ENCODE results near the gene SERPINA9.
"Not testable (repeated sequence)": the region's sequence is repeated elsewhere in the genome, so short reads cannot be mapped to it uniquely, and the experiment has no call there.

The SERPINA9 gene, protein sequence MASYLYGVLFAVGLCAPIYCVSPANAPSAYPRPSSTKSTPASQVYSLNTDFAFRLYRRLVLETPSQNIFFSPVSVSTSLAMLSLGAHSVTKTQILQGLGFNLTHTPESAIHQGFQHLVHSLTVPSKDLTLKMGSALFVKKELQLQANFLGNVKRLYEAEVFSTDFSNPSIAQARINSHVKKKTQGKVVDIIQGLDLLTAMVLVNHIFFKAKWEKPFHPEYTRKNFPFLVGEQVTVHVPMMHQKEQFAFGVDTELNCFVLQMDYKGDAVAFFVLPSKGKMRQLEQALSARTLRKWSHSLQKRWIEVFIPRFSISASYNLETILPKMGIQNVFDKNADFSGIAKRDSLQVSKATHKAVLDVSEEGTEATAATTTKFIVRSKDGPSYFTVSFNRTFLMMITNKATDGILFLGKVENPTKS

DNA sequence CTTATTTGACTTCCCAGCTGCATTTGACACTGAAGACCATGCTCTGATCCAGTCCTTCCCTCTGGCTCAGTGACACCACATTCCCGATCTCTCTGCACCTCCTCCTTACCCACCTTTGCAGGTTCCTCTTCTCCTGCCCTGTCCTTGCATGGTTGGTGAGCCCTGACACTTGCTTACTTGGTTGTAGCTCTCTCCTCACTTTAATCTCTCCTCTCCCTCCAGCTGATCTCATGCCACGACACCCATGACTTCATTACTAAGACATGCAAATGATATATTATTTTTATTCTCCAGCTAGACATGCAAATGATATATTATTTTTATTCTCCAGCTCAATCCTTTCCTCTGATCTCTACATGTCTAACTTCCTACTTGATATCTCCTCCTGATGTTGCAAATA is at the start of gene SERPINA9:
Gene SERPINA9 (minus strand): TSS at position 175 of the 400 bp plus-strand sequence. CDS start 6,357 bp downstream, outside the sequence.
- DNase-seq, result no peak

DNA sequence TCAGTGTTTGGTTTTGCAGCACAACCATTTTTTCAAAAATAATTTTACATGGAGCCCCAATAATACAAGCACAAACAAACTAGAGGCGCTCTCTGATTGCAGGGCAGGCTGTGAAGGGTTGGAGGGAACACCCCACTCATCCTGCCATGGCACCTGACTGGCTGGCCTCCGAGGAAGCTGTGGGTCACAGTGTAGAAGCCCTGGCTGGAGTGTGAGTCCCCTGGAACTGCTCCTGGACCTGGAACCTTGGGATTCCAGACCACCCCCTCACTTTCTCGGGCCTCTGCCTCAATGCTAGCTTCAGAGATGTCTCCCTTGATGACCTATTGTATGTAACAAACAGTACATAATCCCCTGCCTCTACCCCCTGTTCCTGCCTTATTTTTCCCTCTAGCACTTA is 48.1 kb upstream of the SERPINA9 start:
- no peak for DNase-seq

DNA sequence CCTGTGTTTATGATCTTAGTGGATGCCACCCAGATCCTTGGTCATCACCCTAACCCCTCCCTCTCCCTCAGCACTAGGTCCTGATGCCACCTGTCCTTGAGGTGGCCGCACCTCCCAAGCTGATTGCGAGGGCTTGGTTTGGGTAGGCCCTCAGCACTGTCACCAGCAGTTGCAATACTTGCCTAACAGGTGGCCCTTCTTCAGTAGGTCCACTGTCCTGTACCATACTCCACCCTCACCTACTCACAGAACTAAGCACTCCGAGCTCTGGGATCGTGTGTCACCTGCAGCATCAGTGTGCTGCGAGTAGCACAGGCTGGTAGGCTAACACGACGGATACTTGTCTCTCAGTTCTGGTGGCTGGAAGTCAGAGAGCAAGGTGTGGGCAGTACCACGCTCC is 47.3 kb upstream of the SERPINA9 start:
- DNase-seq, result no peak

DNA sequence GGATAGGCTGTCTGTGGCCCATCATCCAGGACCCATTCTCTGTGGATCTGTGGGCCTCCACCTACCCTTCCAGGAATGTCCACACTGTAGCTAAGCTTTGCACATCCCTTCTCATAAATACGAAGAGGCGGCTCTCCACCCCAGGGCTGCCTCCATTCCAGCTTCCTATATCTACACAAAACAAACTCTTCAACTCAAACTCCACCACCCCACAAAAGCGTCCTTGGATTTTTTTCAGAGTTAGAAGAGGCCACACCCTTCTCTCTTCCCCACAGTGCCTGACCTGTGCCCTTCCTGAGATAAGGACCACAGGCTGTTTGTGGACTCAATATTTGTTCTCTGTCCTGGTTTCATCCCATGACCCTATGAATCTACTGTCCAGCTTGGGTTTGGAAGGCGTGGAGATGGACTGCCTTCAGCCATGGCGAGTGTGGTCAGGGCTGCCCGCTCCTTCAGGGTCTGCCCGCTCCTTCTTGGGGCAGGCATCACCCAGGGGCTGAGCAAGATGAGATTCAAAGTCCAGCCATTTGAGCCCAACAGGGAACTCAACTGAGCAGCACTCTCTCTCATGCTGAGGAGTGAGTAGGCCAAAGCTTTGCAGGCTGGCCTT is 46.2 kb upstream of the SERPINA9 start:
- no peak for DNase-seq

DNA sequence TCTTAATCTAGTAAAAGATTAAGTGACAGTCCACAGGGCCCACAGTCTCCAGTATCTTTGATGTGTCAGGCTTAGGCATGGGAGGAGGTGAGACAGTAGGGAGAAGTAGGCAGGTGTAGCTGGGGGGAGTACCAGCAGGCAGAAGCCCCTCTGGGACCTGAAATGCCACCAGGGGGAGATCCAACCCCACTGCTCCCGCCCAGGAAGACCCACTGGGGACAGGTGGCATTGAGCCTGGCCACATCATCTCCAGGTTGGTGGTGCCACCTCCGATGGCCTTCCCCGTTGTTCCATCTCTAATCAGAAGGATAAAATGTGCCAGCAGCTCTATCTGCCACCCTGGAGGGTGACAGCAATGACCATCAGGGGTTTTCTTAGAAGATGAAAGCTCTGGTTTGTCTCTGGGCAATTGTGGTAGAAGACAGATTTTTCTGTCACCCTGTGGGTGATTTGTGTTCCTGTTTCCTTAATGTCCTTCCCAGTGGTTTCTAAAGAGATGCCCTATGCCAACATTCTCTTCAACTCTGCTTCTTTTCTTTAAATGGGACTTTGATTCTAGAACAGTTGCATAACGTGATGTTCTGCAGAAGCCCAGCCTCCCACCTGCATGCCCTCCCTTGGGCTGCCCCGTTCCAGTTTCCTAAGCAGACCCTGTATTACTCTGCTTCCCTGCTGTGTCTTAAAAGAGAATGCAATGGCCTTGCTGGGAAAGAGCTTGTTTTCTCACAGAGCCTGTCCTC is 45.5 kb upstream of the SERPINA9 start:
- DNase-seq, result no peak

DNA sequence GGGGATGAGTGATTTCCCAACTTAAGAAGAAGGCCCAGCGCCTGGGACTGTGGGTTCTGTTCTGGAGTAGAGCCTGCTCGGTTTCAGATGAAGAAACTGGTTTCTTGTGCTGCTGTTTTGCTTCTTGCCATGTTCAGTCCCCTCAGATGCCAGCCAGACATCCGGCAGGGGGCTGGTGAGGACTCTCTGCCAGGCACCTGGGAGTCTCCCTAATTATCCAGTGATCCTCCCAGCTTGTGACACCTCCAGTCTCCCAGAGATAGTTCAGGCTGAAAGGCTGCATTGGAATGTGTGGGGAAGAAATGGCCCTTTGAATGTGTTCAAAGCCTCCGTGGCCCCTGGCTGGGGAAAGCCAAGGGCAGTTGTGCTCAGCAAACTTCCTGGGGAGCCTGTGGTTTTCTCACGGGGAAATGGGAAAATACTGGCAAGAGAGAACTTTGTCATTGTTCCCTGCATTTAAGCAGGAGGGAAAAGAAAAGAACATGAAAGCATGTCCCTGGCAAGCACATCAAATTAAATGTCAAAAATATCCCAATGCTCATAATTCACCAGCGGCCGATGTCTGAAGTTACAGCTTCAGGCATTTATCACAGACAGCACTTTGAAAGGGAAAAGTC is 41.8 kb upstream of the SERPINA9 start:
- no peak for DNase-seq

DNA sequence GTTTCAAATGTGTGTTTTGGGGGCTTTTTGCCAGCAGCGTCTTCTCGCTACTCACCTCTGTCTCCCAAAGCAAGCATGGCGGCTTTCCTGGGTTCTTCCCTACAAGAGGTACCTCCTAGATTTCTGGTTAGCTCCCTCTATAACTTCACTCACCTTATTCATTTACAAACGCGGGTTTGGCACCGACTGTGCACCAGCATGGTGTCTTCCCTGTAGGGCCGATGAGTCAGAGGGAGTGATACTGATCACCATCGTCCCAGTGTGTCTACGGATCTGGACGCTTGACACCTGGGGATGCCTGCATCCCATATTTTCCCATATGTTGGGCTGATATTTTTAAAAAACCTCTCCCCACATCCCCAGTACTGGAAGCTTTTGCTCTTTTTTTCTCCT is 41.2 kb upstream of the SERPINA9 start:
- DNase-seq, result no peak

DNA sequence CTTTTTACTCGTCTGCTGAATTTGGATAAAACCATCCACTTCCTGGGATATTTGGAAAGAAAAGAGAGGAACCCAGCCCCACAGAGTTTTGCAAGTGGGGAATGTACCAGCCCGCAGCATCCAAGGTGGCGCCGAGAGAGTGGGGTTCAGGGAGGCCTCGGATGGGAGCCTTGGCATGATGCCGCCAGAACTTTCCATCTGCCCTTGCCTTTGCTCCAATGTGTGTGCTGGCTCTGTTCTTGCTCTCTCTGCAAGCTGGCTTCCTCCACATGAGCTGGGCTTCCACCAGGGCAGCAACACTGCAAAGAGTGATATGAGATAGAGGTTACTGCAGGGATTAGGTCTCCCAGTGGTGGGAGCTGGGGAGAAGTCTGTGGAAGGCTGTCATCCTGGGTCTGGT is 39.9 kb upstream of the SERPINA9 start:
- DNase-seq, result no peak

DNA sequence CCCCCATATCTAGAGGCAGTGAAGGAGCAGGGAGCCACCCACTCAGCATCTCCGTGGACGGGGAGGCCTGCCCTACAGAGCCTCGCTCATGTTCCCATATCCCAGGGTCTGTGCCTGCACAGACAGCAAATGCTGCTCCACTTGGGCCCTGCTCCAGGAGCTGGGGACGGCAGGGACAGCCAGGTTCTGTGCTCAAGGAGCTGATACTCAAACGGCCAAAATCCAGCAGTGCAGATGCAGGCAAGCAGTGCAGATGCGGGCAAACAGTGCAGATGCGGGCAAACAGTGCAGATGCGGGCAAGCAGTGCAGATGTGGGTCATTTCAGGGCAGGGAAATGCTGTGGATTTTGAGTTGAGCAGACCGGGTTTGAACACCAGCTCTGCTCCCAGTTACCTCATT is 39.4 kb upstream of the SERPINA9 start:
- no peak for DNase-seq

DNA sequence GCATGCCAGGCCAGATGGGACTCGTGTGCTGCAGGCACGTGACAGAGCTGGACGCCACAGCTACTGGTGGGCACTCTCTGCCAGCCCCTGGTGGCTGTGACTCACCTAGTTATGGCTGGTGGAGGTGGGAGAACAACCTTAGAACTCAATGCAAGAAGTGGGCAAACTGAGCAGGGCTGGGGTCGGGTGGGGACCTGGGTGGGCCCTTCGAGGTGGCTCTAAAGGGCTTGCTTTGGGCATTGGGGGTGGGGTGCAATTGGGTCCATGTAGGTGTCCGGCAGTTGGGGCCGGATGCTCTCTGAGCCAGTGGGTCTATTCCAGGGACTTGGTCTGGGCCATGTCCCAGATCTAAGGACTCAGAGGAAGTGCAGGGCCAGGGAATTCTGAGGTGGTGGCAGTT is 38.4 kb upstream of the SERPINA9 start:
- DNase-seq, result no peak

DNA sequence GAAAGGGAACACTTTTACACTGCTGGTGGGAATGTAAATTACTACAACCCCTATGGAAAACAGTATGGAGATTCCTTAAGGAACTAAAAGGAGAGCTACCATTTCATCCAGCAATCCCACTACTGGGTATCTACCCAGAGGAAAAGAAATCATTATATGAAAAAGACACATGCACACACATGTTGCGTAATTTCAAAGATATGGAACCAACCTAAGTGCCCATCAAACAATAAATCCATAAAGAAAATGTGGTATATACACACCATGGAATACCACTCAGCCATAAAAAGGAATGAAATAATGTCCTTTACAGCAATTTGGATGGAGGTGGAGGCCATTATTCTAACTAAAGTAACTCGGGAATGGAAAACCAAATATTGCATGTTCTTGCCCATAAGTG is 34.5 kb upstream of the SERPINA9 start:
- DNase-seq, result not testable (repeated sequence)

DNA sequence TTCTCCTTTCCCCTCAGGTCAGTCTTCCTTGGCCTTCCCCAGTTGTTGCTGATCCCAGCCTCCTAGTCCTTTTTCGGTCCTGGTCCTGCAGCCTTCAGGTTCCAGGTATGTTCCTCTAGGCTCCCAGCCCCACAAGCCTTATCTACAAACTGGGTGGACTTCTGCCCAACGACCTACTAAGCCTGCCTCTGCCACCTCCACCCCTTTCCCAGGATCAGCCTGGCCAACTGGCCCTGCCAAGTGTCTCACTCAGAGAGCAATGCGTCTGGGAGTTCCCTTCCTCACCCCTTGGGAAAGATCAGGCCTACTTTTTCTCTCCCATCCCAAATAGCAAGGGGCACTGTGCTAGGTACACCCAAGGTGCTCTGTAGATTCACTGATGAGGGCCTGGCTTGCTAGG is 33.4 kb upstream of the SERPINA9 start, which contains the start of gene SERPINA12:
Gene SERPINA12 (minus strand): TSS at position 114 of the 400 bp plus-strand sequence. CDS start 11,072 bp downstream, outside the sequence.
- no peak for DNase-seq

DNA sequence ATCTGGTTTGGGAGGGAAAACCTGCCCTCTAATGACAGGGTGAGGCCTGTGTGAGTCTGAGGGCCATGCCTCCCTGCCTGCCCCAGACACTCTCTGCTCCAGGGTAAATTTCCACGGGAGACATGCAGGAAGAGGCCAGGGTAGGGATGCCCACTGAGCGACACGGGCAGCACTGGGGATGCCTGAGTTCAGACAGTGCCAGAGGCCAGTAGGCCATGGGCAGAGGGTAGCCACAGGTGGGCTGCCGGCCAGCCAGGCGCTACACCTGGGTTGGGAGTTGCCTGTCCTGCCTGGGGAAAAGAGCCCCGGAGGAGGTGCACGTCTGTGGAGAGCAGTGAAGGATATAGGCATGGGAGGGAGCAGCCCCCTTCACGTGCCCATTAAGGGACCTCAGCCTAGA is 29.6 kb upstream of the SERPINA9 start:
- no peak for DNase-seq

DNA sequence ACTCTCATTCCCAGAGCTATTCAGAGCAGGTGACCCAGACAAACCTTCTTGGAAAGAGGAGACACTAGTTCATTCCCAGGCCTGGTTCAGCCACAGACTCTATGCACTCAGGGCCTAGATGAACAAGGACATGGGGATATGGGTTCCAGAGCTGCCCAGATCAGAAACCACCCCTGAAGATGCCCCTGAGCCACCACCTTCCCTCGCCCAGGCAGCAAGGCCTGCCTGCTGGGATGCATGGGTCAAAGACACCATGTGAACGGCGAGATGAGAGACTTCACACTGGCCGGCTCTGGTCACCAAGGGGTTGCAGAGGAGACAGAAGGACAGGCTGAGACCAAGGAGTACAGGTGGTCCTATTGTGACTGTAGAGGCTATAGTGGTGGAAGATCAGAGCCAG is 29.2 kb upstream of the SERPINA9 start:
- DNase-seq, result no peak

DNA sequence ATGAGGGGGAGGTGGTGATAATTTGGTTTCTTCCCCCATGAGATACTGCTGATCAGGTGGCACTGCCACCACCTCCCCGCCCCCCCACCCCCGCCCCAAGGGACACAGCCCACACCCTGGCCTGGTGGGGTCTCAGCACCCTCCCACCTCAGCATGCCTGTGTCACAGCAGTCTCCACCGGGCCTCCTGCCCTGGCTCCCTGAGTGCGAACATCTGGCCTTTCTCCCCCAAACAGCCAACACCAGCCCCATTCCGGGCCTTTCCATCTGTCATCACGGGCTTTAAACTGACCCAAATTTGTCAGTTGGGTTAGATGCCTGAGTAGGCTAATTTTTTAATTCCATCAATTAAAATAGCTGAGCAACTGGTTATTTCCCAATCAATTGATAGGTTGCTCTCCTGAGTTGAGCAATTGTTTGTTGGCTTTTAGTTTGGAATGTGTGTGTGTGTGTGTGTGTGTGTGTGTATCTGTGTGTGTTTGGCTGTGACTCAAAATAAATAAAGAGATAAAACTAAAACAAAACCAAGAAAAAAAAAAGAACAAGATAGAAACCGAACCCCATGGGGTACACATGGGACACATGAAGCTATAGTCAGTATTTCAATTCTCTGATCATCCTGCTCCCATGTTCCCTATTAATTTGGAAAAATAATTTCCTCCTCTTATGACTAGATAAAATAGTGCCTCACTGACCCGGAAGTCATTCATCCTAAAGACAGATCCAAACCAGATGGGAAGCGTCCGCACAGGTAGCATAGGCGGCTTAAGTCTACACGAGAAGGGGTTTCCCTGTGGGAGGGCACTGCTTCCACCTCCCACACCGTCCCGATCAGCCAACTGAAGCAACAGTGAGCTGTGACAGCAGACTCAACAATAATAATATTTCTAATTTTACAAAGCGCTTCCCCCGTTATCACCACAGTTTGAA is 25.9 kb upstream of the SERPINA9 start:
- no peak for DNase-seq

DNA sequence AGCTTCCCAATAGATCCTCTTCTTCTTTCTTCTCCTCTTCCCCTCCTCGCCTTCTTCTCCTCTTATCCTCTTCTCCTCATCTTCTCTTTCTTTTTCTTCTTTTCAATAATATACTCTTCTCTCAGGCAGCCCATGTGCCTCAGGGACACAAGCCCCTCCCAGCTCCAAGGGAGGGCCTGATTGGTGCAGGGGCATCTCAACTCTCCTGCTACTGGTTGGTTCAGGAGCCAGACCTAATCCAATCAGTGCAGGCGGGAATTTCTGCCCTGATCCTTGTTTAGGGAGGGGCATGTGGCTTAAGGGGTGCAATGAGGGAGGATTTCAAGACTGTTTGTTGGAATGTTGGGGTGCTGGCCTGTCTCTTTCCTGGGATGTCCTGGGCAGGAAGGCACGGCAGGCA is 24.3 kb upstream of the SERPINA9 start:
- DNase-seq, result no peak

DNA sequence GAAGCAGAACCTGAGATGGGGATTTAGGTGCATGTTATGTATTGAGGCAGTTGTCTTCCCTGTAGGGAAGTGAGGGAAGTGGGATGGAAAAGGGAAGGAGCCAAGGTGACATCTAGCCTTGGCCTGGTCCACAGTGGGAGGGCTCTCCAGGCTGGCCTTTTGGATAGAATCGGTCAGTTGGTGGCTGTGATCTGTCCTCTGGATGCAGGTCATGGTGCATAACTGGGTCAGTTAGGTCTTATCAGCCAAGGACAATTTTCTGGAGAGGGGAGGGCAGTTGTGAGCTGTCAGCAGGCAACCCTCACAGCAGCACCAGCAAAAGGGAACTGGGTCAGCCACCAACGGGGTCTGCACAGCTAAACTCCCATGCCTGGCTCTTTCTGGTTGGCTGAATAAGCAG is 23.7 kb upstream of the SERPINA9 start:
- DNase-seq, result no peak

DNA sequence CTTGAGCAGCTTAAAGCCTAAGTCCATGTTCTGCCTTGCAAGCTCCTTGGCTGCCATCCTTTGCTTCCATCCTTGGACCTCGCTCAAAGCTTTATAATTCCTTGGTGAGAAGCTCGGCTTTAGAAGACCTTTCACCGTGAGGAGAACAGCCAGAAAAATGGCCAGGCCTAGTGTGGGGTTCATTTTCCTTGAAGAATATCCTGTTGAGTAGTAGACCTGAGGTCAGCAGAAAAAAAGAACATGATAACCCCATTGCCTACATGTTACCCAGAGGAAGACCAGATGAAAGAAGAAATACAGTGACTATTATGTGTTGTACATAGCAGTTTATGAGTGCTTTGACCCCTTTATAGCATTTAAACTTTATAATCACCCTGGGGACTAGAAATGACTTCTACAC is 22.2 kb upstream of the SERPINA9 start:
- no peak for DNase-seq

DNA sequence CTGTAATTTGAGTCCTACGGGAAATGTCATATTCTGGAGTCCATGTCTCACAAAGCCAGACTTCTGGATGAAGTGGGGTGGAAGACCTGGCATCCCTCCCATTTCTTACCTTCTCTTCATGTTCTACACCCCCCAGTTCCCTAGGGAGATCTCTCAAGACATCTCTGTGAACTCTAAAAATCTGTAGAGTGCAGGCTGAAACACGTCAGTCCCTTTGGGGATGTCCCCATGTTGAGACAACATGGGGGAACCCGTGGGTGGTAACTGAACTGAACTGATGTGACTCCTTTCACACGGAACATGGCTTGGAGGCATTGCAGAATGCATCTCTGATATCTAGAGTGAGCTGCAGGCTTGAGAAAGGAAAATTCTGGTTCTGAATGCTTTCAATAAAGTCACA is 18.1 kb upstream of the SERPINA9 start:
- DNase-seq, result no peak

DNA sequence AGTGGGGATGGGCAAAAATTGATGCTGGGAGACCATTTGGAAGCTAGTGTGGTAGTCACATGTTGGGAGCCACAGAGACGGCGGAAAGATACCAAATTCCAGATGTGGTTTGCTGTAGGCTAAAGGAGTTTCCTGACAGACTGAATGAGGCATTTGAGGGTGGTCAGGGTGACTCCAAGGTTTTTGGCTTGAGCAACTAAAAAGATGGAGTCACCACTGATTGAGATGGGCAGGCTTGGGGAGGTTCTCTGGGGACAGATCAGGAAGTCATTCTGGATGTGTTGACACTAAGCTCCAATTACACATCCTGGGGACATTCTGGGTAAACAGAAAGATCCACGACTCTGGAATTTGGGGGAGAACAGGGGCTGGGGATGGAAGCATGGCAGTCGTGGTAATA is 15.5 kb upstream of the SERPINA9 start:
- DNase-seq, result no peak

DNA sequence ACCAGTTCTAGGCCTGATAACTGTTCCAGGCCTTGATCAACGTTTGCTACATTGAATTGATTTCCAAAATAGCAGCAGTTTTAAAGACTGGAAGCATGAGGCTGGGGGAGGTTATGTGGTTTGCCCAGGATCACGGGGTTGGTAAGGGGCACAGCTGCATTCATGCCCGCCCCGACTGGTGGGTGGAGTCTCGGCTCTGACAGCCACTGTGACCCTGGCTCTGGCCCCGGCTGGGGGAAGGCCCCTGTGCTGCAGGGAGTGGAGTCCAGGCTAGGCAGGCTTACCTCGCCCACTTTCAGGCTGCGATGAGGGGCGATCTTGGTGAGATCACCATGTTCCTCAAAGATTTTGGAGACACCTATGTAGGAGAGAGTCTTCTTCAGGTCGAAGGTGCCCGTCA is 13.3 kb upstream of the SERPINA9 start:
- no peak for DNase-seq

DNA sequence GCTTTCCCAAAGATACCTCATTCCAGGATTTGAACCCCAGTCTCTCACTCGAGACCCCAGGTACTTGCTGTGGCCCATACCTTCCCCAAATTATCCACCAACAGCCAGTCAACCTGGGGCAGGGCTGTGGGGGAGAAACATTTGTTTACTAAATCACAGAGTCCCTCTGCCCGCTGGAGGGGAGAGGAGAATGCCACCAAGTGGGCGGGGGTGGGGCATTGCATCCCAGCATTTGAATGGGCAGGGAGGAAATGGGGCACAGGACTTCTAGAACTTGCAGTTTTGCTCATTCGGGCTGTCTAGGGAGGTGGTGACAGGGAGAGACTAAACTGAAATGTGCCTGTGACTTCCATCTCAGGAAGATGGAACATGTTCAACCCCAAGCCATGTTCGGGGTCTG is 10.9 kb upstream of the SERPINA9 start:
- no peak for DNase-seq

Data from CD4-positive, alpha-beta T cell treated with Interleukin-12 subunit alpha and Interleukin-12 subunit beta, for 1 hour (primary cell).